Left ventricle myocardium inferior (tissue), 1 donor: ENCODE measurements around the gene R3HDM4. TPM values are rescaled to one million over a fixed set of nuclear protein-coding genes. Genes with fewer than 3 reads are reported as not detected.

Experiments used
- DNase-seq: peaks from one replicate; pipeline ENCODE4 v3.0.0-alpha.2; 2020
- H3K27ac ChIP-seq: fragments of 200-600 bp; replicated peaks from 2 replicates; pipeline ENCODE4 v1.8.0; 2021
- H3K27me3 ChIP-seq: fragments of 200-600 bp; 2 replicates; pipeline ENCODE4 v1.8.0; 2021; ENCODE audit warnings: low read depth
- H3K36me3 ChIP-seq: fragments of 200-600 bp; 2 replicates; pipeline ENCODE4 v1.8.0; 2021
- H3K4me1 ChIP-seq: fragments of 200-600 bp; 2 replicates; pipeline ENCODE4 v1.8.0; 2021
- H3K4me3 ChIP-seq: fragments of 200-600 bp; 2 replicates; pipeline ENCODE4 v1.8.0; 2021; ENCODE audit warnings: mild to moderate bottlenecking, moderate library complexity
- H3K9me3 ChIP-seq: fragments of 200-600 bp; replicated peaks from 2 replicates; pipeline ENCODE4 v1.8.0; 2021
- CTCF ChIP-seq: fragments of 200-600 bp; IDR thresholded peaks from 2 replicates; pipeline ENCODE4 v1.8.0; 2021; ENCODE audit warnings: antibody characterized with exemption, mild to moderate bottlenecking, borderline replicate concordance
- intact Hi-C: fragments of 100-400 bp; cut with micrococcal nuclease; formaldehyde crosslinking; loops from one replicate; pipeline ENCODE4 v1.11.0; 2022
- total RNA-seq: library from RNA; stranded (reverse); fragmentation: NEBNext Ultra II Directional; extraction: Animal tissue kit (Norgen Biotek cat#: 25700); gene quantifications from one replicate; pipeline ENCODE4 v1.2.1, GENCODE V29; 2021
- donor health status: DM: no; HTN: yes; CAD: no; lungs with severe emphysema.

R3HDM4 gene
- total RNA-seq, 1 donor from 2014 or later = 21.6 TPM

GRCh38 chr19:862581-863314, 50.3 kb downstream of the R3HDM4 start:
- Histone ChIP-seq H3K27ac (no peak overlapping the region), H3K36me3 (peaks cover 2% of the 10 kb centered on the region), H3K9me3 (no peaks in the 10 kb centered on the region), H3K4me1 (peaks cover 35% of the 10 kb centered on the region), H3K27me3 (peaks cover 47% of the 10 kb centered on the region), H3K4me3 (peak overlapping the region; percentile 65)
- no peak for DNase-seq
- intact Hi-C loops = no loop called here
- no peak for TF ChIP-seq CTCF

- no peak for DNase-seq
- intact Hi-C loops = no loop called here
- Histone ChIP-seq H3K27me3 (peaks cover 52% of the 10 kb centered on the region), H3K4me1 (peaks cover 32% of the 10 kb centered on the region), H3K9me3 (no peaks in the 10 kb centered on the region), H3K4me3 (peak overlapping the region; percentile 65), H3K27ac (no peak overlapping the region), H3K36me3 (no peaks in the 10 kb centered on the region)
- no peak for TF ChIP-seq CTCF
Measured at GRCh38 chr19:861756-862580, 51.1 kb downstream of the R3HDM4 start.

- Histone ChIP-seq H3K4me3 (peak overlapping the region; percentile 65), H3K36me3 (no peaks in the 10 kb centered on the region), H3K4me1 (peaks cover 32% of the 10 kb centered on the region), H3K9me3 (no peaks in the 10 kb centered on the region), H3K27ac (no peak overlapping the region), H3K27me3 (peaks cover 52% of the 10 kb centered on the region)
- no peak for DNase-seq
- intact Hi-C loops = no loop called here
- TF ChIP-seq CTCF = no peak
Measured at GRCh38 chr19:861141-861755, 51.8 kb downstream of the R3HDM4 start.

GRCh38 chr19:858868-859843, 53.9 kb downstream of the R3HDM4 start, which contains the start of gene CFD:
TSS of gene CFD (plus strand) at chr19:859664. CDS start at chr19:859690, 26 bp downstream.
- no peak for TF ChIP-seq CTCF
- Histone ChIP-seq H3K9me3 (no peaks in the 10 kb centered on the region), H3K4me1 (peaks cover 31% of the 10 kb centered on the region), H3K27me3 (peaks cover 70% of the 10 kb centered on the region), H3K27ac (peak within 1 kb of the TSS; percentile 87), H3K4me3 (peak within 1 kb of the TSS; percentile 65), H3K36me3 (no peaks in the 10 kb centered on the region)
- DNase-seq = peak; percentile 79
- intact Hi-C loops = no loop called here

GRCh38 chr19:858284-858683, 54.7 kb downstream of the R3HDM4 start:
- TF ChIP-seq CTCF = no peak
- Histone ChIP-seq H3K4me3 (no peak overlapping the region), H3K27me3 (peaks cover 73% of the 10 kb centered on the region), H3K4me1 (peaks cover 22% of the 10 kb centered on the region), H3K27ac (peak overlapping the region; percentile 87), H3K36me3 (no peaks in the 10 kb centered on the region), H3K9me3 (no peaks in the 10 kb centered on the region)
- intact Hi-C loops = no loop called here
- no peak for DNase-seq
